Heart right ventricle (tissue), 16 donors: ENCODE results near the gene CRHR1. TPM values are rescaled to one million over a fixed set of nuclear protein-coding genes. Genes with fewer than 3 reads are reported as not detected.

ENCODE experiments used
- ATAC-seq, 8 donors: fragments of 200-7000 bp; cut with Tn5 transposase; one replicate each; pipeline ENCODE4 v1.9.1; 2020; ENCODE audit warnings: mild to moderate bottlenecking in 8 of 8, moderate library complexity in 8 of 8, moderate number of reproducible peaks in 1 of 8
- DNase-seq, 2 donors: peaks; one replicate each; pipeline ENCODE4 v3.0.0-alpha.2; 2020
- H3K27ac ChIP-seq, 10 donors: fragments of 200-600 bp; sonication (generic) in 2 of 10; one replicate each; pipeline versions ENCODE4 v1.5.0 to v1.8.0; 2020 to 2022; ENCODE audit warnings: mild to moderate bottlenecking in 3 of 10
- H3K27me3 ChIP-seq, 7 donors: fragments of 200-600 bp; one replicate each; pipeline ENCODE4 v1.8.0; 2021 to 2022; ENCODE audit warnings: mild to moderate bottlenecking in 2 of 7
- H3K36me3 ChIP-seq, 9 donors: fragments of 200-600 bp; sonication (generic) in 1 of 9; one replicate each; pipeline versions ENCODE4 v1.5.0 to v1.8.0; 2020 to 2022; ENCODE audit warnings: mild to moderate bottlenecking in 2 of 9
- H3K4me1 ChIP-seq, 9 donors: fragments of 200-600 bp; sonication (generic) in 1 of 9; one replicate each; pipeline versions ENCODE4 v1.5.0 to v1.8.0; 2020 to 2022; ENCODE audit warnings: mild to moderate bottlenecking in 4 of 9
- H3K4me3 ChIP-seq, 10 donors: fragments of 200-600 bp; sonication (generic) in 2 of 10; one replicate each; pipeline versions ENCODE4 v1.5.0 to v1.8.0; 2020 to 2022; ENCODE audit warnings: mild to moderate bottlenecking in 7 of 10, moderate library complexity in 2 of 10
- H3K9me3 ChIP-seq, 11 donors: fragments of 200-600 bp in 10 of 11; sonication (generic) in 2 of 11; one replicate each; pipeline versions ENCODE4 v1.5.0 to v1.8.0; 2013 to 2022; ENCODE audit warnings: mild to moderate bottlenecking in 2 of 11, control low read depth in 1 of 11, moderate library complexity in 1 of 11
- CTCF ChIP-seq, 9 donors: fragments of 200-600 bp; sonication (generic) in 2 of 9; IDR thresholded peaks; one replicate each; pipeline versions ENCODE4 v1.5.0 to v1.8.0; 2021 to 2022; ENCODE audit warnings: antibody characterized with exemption in 9 of 9, mild to moderate bottlenecking in 5 of 9, moderate library complexity in 1 of 9
- WGBS, 2 donors: extraction: QIAGEN DNeasy Blood & Tissue Kit; methylation state at CpG; one replicate each; pipeline ENCODE4 v1.1.7; 2013; ENCODE audit warnings: inconsistent platforms in 1 of 2; 5-methylcytosine and 5-hydroxymethylcytosine counted together
- intact Hi-C, 10 donors: fragments of 100-400 bp; cut with DNase I; formaldehyde crosslinking; loops; one replicate each; pipeline versions ENCODE4 v1.11.1 to v1.14.2; 2022
- polyA plus RNA-seq, 2 donors: library from polyadenylated mRNA; stranded (reverse); fragments of 200-250 nt; gene quantifications; one replicate each; pipeline ENCODE4 v1.2.3, GENCODE V29; 2013
- total RNA-seq, 10 donors: library from RNA; stranded (reverse); fragmentation: NEBNext Ultra II Directional in 3 of 10; extraction: Animal tissue kit (Norgen Biotek cat#: 25700) in 3 of 10; gene quantifications; one replicate each; pipeline versions ENCODE4 v1.2.1 to v1.2.4, GENCODE V29; 2021 to 2023
- donor health status: Arrhythmogenic right ventricular cardiomyopathy.
- donor health status: ischemic (EF 13 %, LVEDD 7.1; RV severe dilation, severe dysfunction).
- donor health status: healthy with polysubstance abuse.
- donor health status: DM: no; HTN: yes; CAD: no.
- donor health status: DM: no; HTN: no; CAD: no.
- donor health status: ischemic (EF 25% LVEDD 6.9; RV normal size, moderate dysfunction).
- donor health status: ischemic (EF 25% LVEDD 5.7; RV mildly dilated, moderate dysfunction).
- donor health status: healthy.
- donor health status: DM: yes; HTN: yes; CAD: no.
- donor health status: Ischemic cardiomyopathy.
- donor health status: ischemic (EF 35%, LVEDD 5.7; RV mildly dilated, moderate dysfunction).
- donor health status: nonischemic (EF 11% LVEDD 7.7; RV severe dilation, severe dysfunction).
- donor health status: DM: yes; HTN: yes; CAD: no.
- donor health status: PGD.
- donor health status: ischemic (EF 29% LVEDD 5.4; RV normal size, mild dysfunction).
- donor health status: nonischemic (EF 23%, LVEDD 6.1; RV moderate dilation, normal function).

Gene CRHR1
- total and polyA plus RNA-seq, 12 donors = 0.30 to 0.63 TPM; not detected in 10

- peak in 2 of 8 donors; percentile 38 to 47 for ATAC-seq
- TF ChIP-seq CTCF (IDR thresholded peaks at IDR 0.05) = no peak
- Histone ChIP-seq H3K4me3 (no peak overlapping the region), H3K27me3 (peaks cover 0 to 31% (median 10%) of the 10 kb centered on the region in 7 donors), H3K9me3 (no peaks in the 10 kb centered on the region), H3K4me1 (no peaks in the 10 kb centered on the region), H3K36me3 (no peaks in the 10 kb centered on the region), H3K27ac (no peak overlapping the region)
- no peak for DNase-seq
- 48 to 55% methylated on average over 6 of the region's 6 CpGs for WGBS, 2 donors
- intact Hi-C loops = loop anchor here in 1 of 10 donors (10.0 kb wide), 1 partner anchor 95 kb away; no protein-coding TSS in a partner anchor
Observed at GRCh38 chr17:45820052-45820780, 36.1 kb downstream of the CRHR1 start.

- ATAC-seq = no peak
- Histone ChIP-seq H3K27me3 (peaks cover 0 to 41% (median 11%) of the 10 kb centered on the region in 7 donors), H3K4me1 (no peaks in the 10 kb centered on the region), H3K36me3 (no peaks in the 10 kb centered on the region), H3K27ac (no peak overlapping the region), H3K4me3 (no peak overlapping the region), H3K9me3 (no peaks in the 10 kb centered on the region)
- intact Hi-C loops = loop anchor here in 1 of 10 donors (10.0 kb wide), 1 partner anchor 96 kb away; no protein-coding TSS in a partner anchor
- no peak for TF ChIP-seq CTCF (IDR thresholded peaks at IDR 0.05)
- DNase-seq = no peak
- 90 to 93% methylated on average over 9 of the region's 9 CpGs for WGBS, 2 donors
Observed at GRCh38 chr17:45821147-45821546, 37.0 kb downstream of the CRHR1 start.

GRCh38 chr17:45823598-45823997 is 39.5 kb downstream of the CRHR1 start:
- Histone ChIP-seq H3K4me1 (no peaks in the 10 kb centered on the region), H3K4me3 (no peak overlapping the region), H3K27me3 (peaks cover 0 to 57% (median 15%) of the 10 kb centered on the region in 7 donors), H3K9me3 (no peaks in the 10 kb centered on the region), H3K27ac (no peak overlapping the region), H3K36me3 (no peaks in the 10 kb centered on the region)
- DNase-seq (no peak), ATAC-seq (no peak)
- intact Hi-C loops = loop anchor here in 1 of 10 donors (10.0 kb wide), 1 partner anchor 99 kb away; no protein-coding TSS in a partner anchor
- 72 to 74% methylated on average over 10 of the region's 10 CpGs for WGBS, 2 donors
- no peak for TF ChIP-seq CTCF (IDR thresholded peaks at IDR 0.05)

GRCh38 chr17:45824475-45824874 is 40.4 kb downstream of the CRHR1 start:
- TF ChIP-seq CTCF (IDR thresholded peaks at IDR 0.05) = no peak
- Histone ChIP-seq H3K27me3 (peaks cover 0 to 66% (median 15%) of the 10 kb centered on the region in 7 donors), H3K4me1 (no peaks in the 10 kb centered on the region), H3K36me3 (no peaks in the 10 kb centered on the region), H3K9me3 (no peaks in the 10 kb centered on the region), H3K27ac (no peak overlapping the region), H3K4me3 (no peak overlapping the region)
- no peak for DNase-seq
- ATAC-seq = no peak
- 68 to 69% methylated on average over 7 of the region's 7 CpGs for WGBS, 2 donors
- intact Hi-C loops = loop anchor here in 1 of 10 donors (10.0 kb wide), 1 partner anchor 100 kb away; no protein-coding TSS in a partner anchor
